ENCODE measurements around the gene ATP8A2.
"Not testable (repeated sequence)": the region's sequence is repeated elsewhere in the genome, so short reads cannot be mapped to it uniquely, and the experiment has no call there.

ATP8A2 gene

GRCh38 chr13:26068372-26068771, 696.6 kb downstream of the ATP8A2 start:
- not testable (repeated sequence) for DNase-seq (ENCODE audit: low read depth in 2 of 2)

- DNase-seq (ENCODE audit: low read depth in 2 of 2) = not testable (repeated sequence)
Observed at GRCh38 chr13:26069642-26070041, 697.9 kb downstream of the ATP8A2 start.

- DNase-seq (ENCODE audit: low read depth in 2 of 2) = no peak
Observed at GRCh38 chr13:26071691-26072090, 699.9 kb downstream of the ATP8A2 start.

- DNase-seq (ENCODE audit: low read depth in 2 of 2) = not testable (repeated sequence)
Observed at GRCh38 chr13:26072335-26072734, 700.6 kb downstream of the ATP8A2 start.

GRCh38 chr13:26074706-26075105, 702.9 kb downstream of the ATP8A2 start:
- DNase-seq (ENCODE audit: low read depth in 2 of 2) = no peak

All from stimulated activated CD4-positive, alpha-beta T cell treated with anti-CD3 and anti-CD28 coated beads, Interleukin-12 subunit alpha, Interleukin-12 subunit beta, amount 100 ng/mL, for 24 hours (primary cell).